Umbilical cord (tissue), 2 donors: ENCODE results near the gene SELL. TPM values are rescaled to one million over a fixed set of nuclear protein-coding genes. Genes with fewer than 3 reads are reported as not detected.
"Not testable (repeated sequence)": the region's sequence is repeated elsewhere in the genome, so short reads cannot be mapped to it uniquely, and the experiment has no call there.

Experiments
- DNase-seq: peaks from one replicate; pipeline ENCODE4 v3.0.0-alpha.2; 2015; ENCODE audit warnings: low spot score
- total RNA-seq: library from RNA; depleted of rRNA; stranded (reverse); fragments of >200 nt; gene quantifications from one replicate; pipeline ENCODE4 v1.2.3, GENCODE V29; 2014; ENCODE audit warnings: low replicate concordance; ENCODE audit not compliant: insufficient read depth

SELL gene
- total RNA-seq = 3.1 TPM

- peak; percentile 77 for DNase-seq
These were observed at the start of gene SELL for GRCh38 chr1:169711469-169712308. Gene SELL, minus strand, starts transcription at chr1:169711620. Its CDS starts 122 bp downstream, at chr1:169711498.

GRCh38 chr1:169759038-169759437, 47.6 kb upstream of the SELL start:
- DNase-seq = no peak

- DNase-seq = no peak
These were observed 42.1 kb upstream of the SELL start for GRCh38 chr1:169753549-169753948.

- DNase-seq = no peak
These were observed 38.6 kb upstream of the SELL start for GRCh38 chr1:169750041-169750440.

GRCh38 chr1:169746550-169746949, 35.1 kb upstream of the SELL start:
- DNase-seq = no peak

- peak; percentile 43 for DNase-seq
These were observed 33.8 kb upstream of the SELL start for GRCh38 chr1:169745015-169745861.

- peak; percentile 61 for DNase-seq
These were observed 30.4 kb upstream of the SELL start for GRCh38 chr1:169741666-169742394.

- peak; percentile 31 for DNase-seq
These were observed 28.6 kb upstream of the SELL start for GRCh38 chr1:169739980-169740379.

GRCh38 chr1:169733924-169734323, 22.5 kb upstream of the SELL start, which contains the start of gene SELE:
Gene SELE, minus strand, starts transcription at chr1:169734079. Its CDS starts 467 bp downstream, at chr1:169733612.
- no peak for DNase-seq

- no peak for DNase-seq
These were observed 20.0 kb upstream of the SELL start for GRCh38 chr1:169731446-169731845.

GRCh38 chr1:169729991-169730390, 18.6 kb upstream of the SELL start:
- DNase-seq = no peak

- DNase-seq = no peak
These were observed 15.9 kb upstream of the SELL start for GRCh38 chr1:169727307-169727706.

- DNase-seq = no peak
These were observed 15.4 kb upstream of the SELL start for GRCh38 chr1:169726851-169727250.

GRCh38 chr1:169725930-169726329, 14.5 kb upstream of the SELL start:
- DNase-seq = no peak

GRCh38 chr1:169724168-169724567, 12.7 kb upstream of the SELL start:
- no peak for DNase-seq

GRCh38 chr1:169723763-169724162, 12.3 kb upstream of the SELL start:
- no peak for DNase-seq

GRCh38 chr1:169722779-169723178, 11.4 kb upstream of the SELL start:
- no peak for DNase-seq

GRCh38 chr1:169715100-169715499, 3.7 kb upstream of the SELL start:
- not testable (repeated sequence) for DNase-seq

- DNase-seq = not testable (repeated sequence)
These were observed 1.7 kb upstream of the SELL start for GRCh38 chr1:169713090-169713489.

GRCh38 chr1:169712309-169712631, 850 bp upstream of the SELL start:
- no peak for DNase-seq

- no peak for DNase-seq
These were observed 2.8 kb downstream of the SELL start for GRCh38 chr1:169708647-169709046.
